ENCODE results near the gene MARK4.

DNA sequence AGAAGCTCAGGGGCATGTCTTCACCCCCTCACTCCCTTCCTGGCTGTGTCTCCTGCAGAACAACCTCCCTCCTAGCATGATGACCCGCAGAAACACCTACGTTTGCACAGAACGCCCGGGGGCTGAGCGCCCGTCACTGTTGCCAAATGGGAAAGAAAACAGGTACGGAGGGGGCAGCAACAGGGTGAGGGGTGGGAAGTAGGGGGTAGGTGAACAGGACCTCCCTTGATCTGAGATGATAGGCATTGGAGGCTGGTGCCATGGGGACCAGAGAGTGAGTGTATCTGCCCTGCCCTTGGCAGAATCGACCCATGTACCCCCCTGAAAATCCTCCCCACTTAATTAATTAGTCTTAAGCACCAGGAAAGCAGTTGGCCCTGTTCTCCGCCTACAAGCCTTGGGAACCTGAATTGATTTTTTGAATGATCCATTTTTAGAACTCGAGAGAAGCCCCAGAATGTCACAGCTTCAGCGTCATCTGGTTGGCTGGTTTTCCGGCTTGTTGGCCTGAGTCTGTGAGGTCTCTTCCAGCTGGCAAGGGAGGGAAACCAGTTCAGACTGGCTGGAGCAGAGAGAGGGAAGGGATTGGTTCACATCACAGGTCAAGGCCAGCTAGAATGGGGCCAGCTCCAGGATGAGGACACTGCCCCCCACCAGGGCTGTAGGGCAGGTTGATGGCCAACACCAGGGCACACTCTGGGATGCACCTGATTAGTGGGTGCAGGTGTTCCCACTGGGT is 43.4 kb downstream of the MARK4 start:
- TF ChIP-seq POLR2AphosphoS5 (IDR thresholded peaks at IDR 0.05): peak; percentile 26
- TF ChIP-seq, protein P1, sequence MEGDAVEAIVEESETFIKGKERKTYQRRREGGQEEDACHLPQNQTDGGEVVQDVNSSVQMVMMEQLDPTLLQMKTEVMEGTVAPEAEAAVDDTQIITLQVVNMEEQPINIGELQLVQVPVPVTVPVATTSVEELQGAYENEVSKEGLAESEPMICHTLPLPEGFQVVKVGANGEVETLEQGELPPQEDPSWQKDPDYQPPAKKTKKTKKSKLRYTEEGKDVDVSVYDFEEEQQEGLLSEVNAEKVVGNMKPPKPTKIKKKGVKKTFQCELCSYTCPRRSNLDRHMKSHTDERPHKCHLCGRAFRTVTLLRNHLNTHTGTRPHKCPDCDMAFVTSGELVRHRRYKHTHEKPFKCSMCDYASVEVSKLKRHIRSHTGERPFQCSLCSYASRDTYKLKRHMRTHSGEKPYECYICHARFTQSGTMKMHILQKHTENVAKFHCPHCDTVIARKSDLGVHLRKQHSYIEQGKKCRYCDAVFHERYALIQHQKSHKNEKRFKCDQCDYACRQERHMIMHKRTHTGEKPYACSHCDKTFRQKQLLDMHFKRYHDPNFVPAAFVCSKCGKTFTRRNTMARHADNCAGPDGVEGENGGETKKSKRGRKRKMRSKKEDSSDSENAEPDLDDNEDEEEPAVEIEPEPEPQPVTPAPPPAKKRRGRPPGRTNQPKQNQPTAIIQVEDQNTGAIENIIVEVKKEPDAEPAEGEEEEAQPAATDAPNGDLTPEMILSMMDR (IDR thresholded peaks at IDR 0.05): no peak
- TF ChIP-seq POLR2A (IDR thresholded peaks at IDR 0.05): no peak
